RWPE2 (cell line): ENCODE data around the gene RNF2.

ENCODE experiments used
- ATAC-seq: fragments of 200-7000 bp; cut with Tn5 transposase; 3 replicates; pipeline ENCODE4 v1.9.1; 2021; ENCODE audit warnings: low read depth
- DNase-seq: peaks from one replicate; pipeline ENCODE4 v3.0.0-alpha.2; 2020; ENCODE audit warnings: low spot score
- H3K27ac ChIP-seq: fragments of 450-650 bp; 2 replicates; pipeline ENCODE4 v1.5.1; 2017; ENCODE audit warnings: mild to moderate bottlenecking; ENCODE audit not compliant: poor library complexity, severe bottlenecking
- H3K27me3 ChIP-seq: fragments of 250-450 bp; sonication (Bioruptor Pico); 2 replicates; pipeline ENCODE4 v1.5.1; 2021; ENCODE audit warnings: mild to moderate bottlenecking, moderate library complexity; ENCODE audit not compliant: insufficient read depth, poor library complexity, severe bottlenecking
- H3K36me3 ChIP-seq: fragments of 250-450 bp; sonication (Bioruptor Pico); 2 replicates; pipeline ENCODE4 v1.5.1; 2020; ENCODE audit warnings: low read depth, mild to moderate bottlenecking, moderate library complexity
- H3K4me1 ChIP-seq: fragments of 250-450 bp; sonication (Bioruptor Pico); 2 replicates; pipeline ENCODE4 v1.5.1; 2021; ENCODE audit warnings: mild to moderate bottlenecking, moderate library complexity; ENCODE audit not compliant: insufficient read depth, poor library complexity, severe bottlenecking
- H3K4me3 ChIP-seq: fragments of 250-450 bp; sonication (Bioruptor Pico); 2 replicates; pipeline ENCODE4 v1.5.1; 2021; ENCODE audit warnings: mild to moderate bottlenecking, moderate library complexity; ENCODE audit not compliant: severe bottlenecking
- H3K9me3 ChIP-seq: fragments of 250-450 bp; sonication (Bioruptor Pico); 2 replicates; pipeline ENCODE4 v1.5.1; 2021; ENCODE audit warnings: mild to moderate bottlenecking, moderate library complexity; ENCODE audit not compliant: severe bottlenecking
- CTCF ChIP-seq: fragments of 450-650 bp; IDR thresholded peaks from one replicate; pipeline ENCODE4 v1.5.1; 2017; ENCODE audit warnings: mild to moderate bottlenecking, moderate library complexity; ENCODE audit not compliant: poor library complexity, severe bottlenecking

The RNF2 gene

DNA sequence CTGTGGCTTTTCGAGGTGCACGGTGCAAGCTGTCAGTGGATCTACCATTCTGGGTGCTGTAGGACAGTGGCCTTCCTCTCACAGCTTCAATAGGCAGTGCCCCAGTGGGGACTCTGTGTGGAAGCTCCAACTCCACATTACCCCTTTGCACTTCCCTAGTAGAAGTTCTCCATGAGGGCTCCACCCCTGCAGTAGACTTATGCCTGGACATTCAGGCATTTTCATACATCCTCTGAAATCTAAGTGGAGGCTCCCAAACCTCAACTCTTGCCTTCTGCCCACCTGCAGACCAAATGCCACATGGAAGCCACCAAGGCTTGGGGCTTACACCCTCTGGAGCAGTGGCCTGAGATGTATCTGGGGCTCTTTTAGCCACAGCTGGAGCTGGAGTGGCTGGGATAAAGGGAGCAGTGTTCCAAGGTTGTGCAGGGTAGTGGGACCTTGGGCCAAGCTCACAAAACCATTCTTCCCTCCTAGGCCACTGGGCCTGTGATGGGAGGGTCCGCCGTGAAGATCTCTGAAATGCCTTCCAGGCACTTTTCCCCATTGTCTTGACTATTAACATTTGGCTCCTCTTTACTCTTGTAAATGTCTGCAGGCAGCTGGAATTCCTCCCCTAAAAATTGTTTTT lies 18.0 kb upstream of the RNF2 start:
- no peak for ATAC-seq
- no peak for DNase-seq
- no peak for TF ChIP-seq CTCF
- Histone ChIP-seq H3K4me1 (no peaks in the 10 kb centered on the region), H3K9me3 (no peaks in the 10 kb centered on the region), H3K4me3 (no peak overlapping the region), H3K27me3 (no peaks in the 10 kb centered on the region), H3K36me3 (no peaks in the 10 kb centered on the region), H3K27ac (no peak overlapping the region)

GRCh38 chr1:185033686-185034085 lies 11.7 kb upstream of the RNF2 start:
- Histone ChIP-seq H3K4me1 (no peaks in the 10 kb centered on the region), H3K4me3 (no peak overlapping the region), H3K27me3 (no peaks in the 10 kb centered on the region), H3K9me3 (no peaks in the 10 kb centered on the region), H3K27ac (no peak overlapping the region), H3K36me3 (no peaks in the 10 kb centered on the region)
- TF ChIP-seq CTCF: no peak
- DNase-seq: no peak
- no peak for ATAC-seq

GRCh38 chr1:185035258-185035657 lies 10.1 kb upstream of the RNF2 start:
- no peak for TF ChIP-seq CTCF
- no peak overlapping the region for H3K27ac ChIP-seq
- no peaks in the 10 kb centered on the region for H3K4me1 ChIP-seq
- DNase-seq: no peak
- H3K4me3 ChIP-seq: no peak overlapping the region
- H3K36me3 ChIP-seq: no peaks in the 10 kb centered on the region
- ATAC-seq: no peak
- no peaks in the 10 kb centered on the region for H3K27me3 ChIP-seq
- no peaks in the 10 kb centered on the region for H3K9me3 ChIP-seq

GRCh38 chr1:185038813-185039376 lies 6.5 kb upstream of the RNF2 start:
- Histone ChIP-seq H3K27ac (no peak overlapping the region), H3K36me3 (no peaks in the 10 kb centered on the region), H3K27me3 (no peaks in the 10 kb centered on the region), H3K4me1 (no peaks in the 10 kb centered on the region), H3K9me3 (no peaks in the 10 kb centered on the region), H3K4me3 (no peak overlapping the region)
- ATAC-seq (no peak), DNase-seq (no peak)
- TF ChIP-seq CTCF: no peak

DNA sequence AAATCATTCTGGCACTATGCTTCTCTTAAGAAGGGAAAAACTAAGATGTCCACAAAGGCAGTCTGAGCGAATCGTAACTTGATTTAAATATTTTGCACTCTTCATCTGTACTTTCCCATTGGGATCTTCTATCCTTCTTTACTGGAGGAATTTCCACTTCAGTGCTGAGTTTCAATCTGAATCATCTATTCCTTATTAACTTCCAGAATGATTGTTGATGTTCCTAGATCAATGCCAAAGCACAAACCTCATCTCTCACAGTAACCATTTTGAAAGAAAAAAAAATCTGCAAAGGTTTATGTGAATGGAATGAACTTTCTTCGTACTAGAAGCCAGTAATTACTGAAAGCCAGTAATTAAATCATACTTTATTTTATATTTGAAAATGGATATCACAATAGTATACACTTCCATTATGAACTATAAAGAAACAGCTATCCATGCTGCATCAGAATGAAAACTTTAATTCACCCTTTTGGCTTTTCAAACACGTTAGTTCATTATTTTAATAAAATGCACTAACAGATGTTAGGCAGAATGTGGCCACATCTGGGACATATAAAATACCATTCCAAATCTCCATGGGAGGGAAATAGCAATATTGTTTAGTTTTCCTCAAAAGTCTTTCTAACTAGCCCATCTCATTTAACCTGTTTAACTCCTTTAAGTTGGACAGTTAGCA lies 5.5 kb upstream of the RNF2 start:
- Histone ChIP-seq H3K27me3 (no peaks in the 10 kb centered on the region), H3K4me1 (no peaks in the 10 kb centered on the region), H3K36me3 (no peaks in the 10 kb centered on the region), H3K9me3 (no peaks in the 10 kb centered on the region), H3K4me3 (no peak overlapping the region), H3K27ac (no peak overlapping the region)
- ATAC-seq (no peak), DNase-seq (no peak)
- no peak for TF ChIP-seq CTCF
